HG03025 (cell line): ENCODE results near the gene ZNRF1.

Experiments
- ATAC-seq: cut with Tn5 transposase; IDR thresholded peaks from one replicate; pipeline ENCODE4 v1.9.1; 2021; ENCODE audit warnings: mild to moderate bottlenecking, moderate library complexity; ENCODE audit not compliant: unreplicated experiment, low FRiP score

The ZNRF1 gene

GRCh38 chr16:75092777-75093176 lies 94.0 kb downstream of the ZNRF1 start:
- ATAC-seq, result no peak

- ATAC-seq, result no peak
Observed at GRCh38 chr16:75093598-75094540, 95.0 kb downstream of the ZNRF1 start.

- no peak for ATAC-seq
Observed at GRCh38 chr16:75095204-75095621, 96.4 kb downstream of the ZNRF1 start.

GRCh38 chr16:75096656-75097055 lies 97.8 kb downstream of the ZNRF1 start:
- no peak for ATAC-seq

- ATAC-seq, result no peak
Observed at GRCh38 chr16:75097191-75097761, 98.5 kb downstream of the ZNRF1 start.

- ATAC-seq, result no peak
Observed at GRCh38 chr16:75097941-75098901, 99.4 kb downstream of the ZNRF1 start.

- no peak for ATAC-seq
Observed at GRCh38 chr16:75099075-75099667, 100.3 kb downstream of the ZNRF1 start.

- no peak for ATAC-seq
Observed at GRCh38 chr16:75099738-75100602, 101.1 kb downstream of the ZNRF1 start.

- ATAC-seq, result no peak
Observed at GRCh38 chr16:75100603-75100990, 101.8 kb downstream of the ZNRF1 start.

GRCh38 chr16:75101635-75102034 lies 102.8 kb downstream of the ZNRF1 start:
- no peak for ATAC-seq

GRCh38 chr16:75102595-75102994 lies 103.8 kb downstream of the ZNRF1 start:
- no peak for ATAC-seq

- no peak for ATAC-seq
Observed at GRCh38 chr16:75103994-75104393, 105.2 kb downstream of the ZNRF1 start.

- ATAC-seq, result no peak
Observed at GRCh38 chr16:75104836-75105235, 106.0 kb downstream of the ZNRF1 start.

- no peak for ATAC-seq
Observed at GRCh38 chr16:75105306-75106061, 106.7 kb downstream of the ZNRF1 start.

GRCh38 chr16:75106351-75107274 lies 107.8 kb downstream of the ZNRF1 start:
- no peak for ATAC-seq

GRCh38 chr16:75107505-75107904 lies 108.7 kb downstream of the ZNRF1 start:
- no peak for ATAC-seq

- no peak for ATAC-seq
Observed at GRCh38 chr16:75108792-75109731, 110.2 kb downstream of the ZNRF1 start.
